Subcutaneous abdominal adipose tissue (tissue), 5 donors: ENCODE measurements around the gene DIDO1.

Experiments used
- H3K27ac ChIP-seq: one replicate; pipeline ENCODE4 v1.7.0; 2013; ENCODE audit warnings: low read depth, mild to moderate bottlenecking, inconsistent platforms, low read length, moderate library complexity
- H3K27me3 ChIP-seq, 5 donors: one replicate each; pipeline ENCODE4 v1.7.0; 2013; ENCODE audit warnings: low read length in 5 of 5, inconsistent platforms in 1 of 5; ENCODE audit not compliant: control insufficient read depth in 5 of 5, insufficient read depth in 4 of 5
- H3K36me3 ChIP-seq, 5 donors: one replicate each; pipeline ENCODE4 v1.7.0; 2013; ENCODE audit warnings: low read length in 5 of 5; ENCODE audit not compliant: control insufficient read depth in 5 of 5, insufficient read depth in 5 of 5
- H3K4me1 ChIP-seq, 5 donors: one replicate each; pipeline ENCODE4 v1.7.0; 2013; ENCODE audit warnings: low read length in 5 of 5, mild to moderate bottlenecking in 3 of 5, moderate library complexity in 1 of 5; ENCODE audit not compliant: control insufficient read depth in 5 of 5, insufficient read depth in 5 of 5
- H3K4me3 ChIP-seq, 5 donors: one replicate each; pipeline ENCODE4 v1.7.0; 2013; ENCODE audit warnings: low read length in 5 of 5, low read depth in 1 of 5
- H3K9ac ChIP-seq, 5 donors: one replicate each; pipeline ENCODE4 v1.7.0; 2013; ENCODE audit warnings: low read length in 5 of 5, mild to moderate bottlenecking in 4 of 5, moderate library complexity in 3 of 5
- H3K9me3 ChIP-seq, 5 donors: one replicate each; pipeline ENCODE4 v1.7.0; 2013; ENCODE audit warnings: low read length in 5 of 5; ENCODE audit not compliant: control insufficient read depth in 5 of 5
- donor health status: healthy.
- donor health status: healthy.
- donor health status: healthy.
- donor health status: healthy.
- donor health status: healthy.

The DIDO1 gene

GRCh38 chr20:62968378-62969178, 42.3 kb upstream of the DIDO1 start:
- no peak overlapping the region for H3K27ac ChIP-seq
- peaks cover 17 to 43% (median 37%) of the 10 kb centered on the region in 5 donors for H3K27me3 ChIP-seq
- H3K36me3 ChIP-seq = peaks cover 0 to 2% (median 0%) of the 10 kb centered on the region in 5 donors
- no peak overlapping the region for H3K9ac ChIP-seq
- H3K4me3 ChIP-seq = no peak overlapping the region
- peaks cover 2 to 10% (median 8%) of the 10 kb centered on the region in 5 donors for H3K4me1 ChIP-seq
- no peaks in the 10 kb centered on the region for H3K9me3 ChIP-seq

GRCh38 chr20:62967628-62968351, 41.5 kb upstream of the DIDO1 start:
- no peak overlapping the region for H3K27ac ChIP-seq
- H3K27me3 ChIP-seq = peaks cover 12 to 36% (median 31%) of the 10 kb centered on the region in 5 donors
- H3K4me3 ChIP-seq = no peak overlapping the region
- no peaks in the 10 kb centered on the region for H3K9me3 ChIP-seq
- peaks cover 2 to 7% (median 4%) of the 10 kb centered on the region in 5 donors for H3K4me1 ChIP-seq
- no peak overlapping the region for H3K9ac ChIP-seq
- peaks cover 0 to 3% (median 0%) of the 10 kb centered on the region in 5 donors for H3K36me3 ChIP-seq

- Histone ChIP-seq H3K4me1 (peaks cover 0 to 2% (median 0%) of the 10 kb centered on the region in 5 donors), H3K27ac (no peak overlapping the region), H3K4me3 (no peak overlapping the region), H3K36me3 (peaks cover 0 to 3% (median 0%) of the 10 kb centered on the region in 5 donors), H3K27me3 (peaks cover 10 to 32% (median 27%) of the 10 kb centered on the region in 5 donors), H3K9me3 (no peaks in the 10 kb centered on the region), H3K9ac (no peak overlapping the region)
Measured at GRCh38 chr20:62967149-62967501, 40.8 kb upstream of the DIDO1 start.

GRCh38 chr20:62966212-62967148, 40.2 kb upstream of the DIDO1 start:
- Histone ChIP-seq H3K27ac (no peak overlapping the region), H3K36me3 (peaks cover 0 to 3% (median 0%) of the 10 kb centered on the region in 5 donors), H3K9ac (no peak overlapping the region), H3K9me3 (no peaks in the 10 kb centered on the region), H3K4me3 (no peak overlapping the region), H3K4me1 (peaks cover 0 to 2% (median 0%) of the 10 kb centered on the region in 5 donors), H3K27me3 (peaks cover 10 to 26% (median 21%) of the 10 kb centered on the region in 5 donors)

GRCh38 chr20:62965363-62965771, 39.1 kb upstream of the DIDO1 start:
- Histone ChIP-seq H3K27ac (no peak overlapping the region), H3K27me3 (peaks cover 7 to 15% (median 11%) of the 10 kb centered on the region in 5 donors), H3K4me1 (peaks cover 0 to 2% (median 0%) of the 10 kb centered on the region in 5 donors), H3K36me3 (peaks cover 0 to 3% (median 0%) of the 10 kb centered on the region in 5 donors), H3K9me3 (no peaks in the 10 kb centered on the region), H3K4me3 (no peak overlapping the region), H3K9ac (no peak overlapping the region)

- Histone ChIP-seq H3K4me3 (no peak overlapping the region), H3K9ac (no peak overlapping the region), H3K27ac (no peak overlapping the region), H3K27me3 (peaks cover 2 to 9% (median 7%) of the 10 kb centered on the region in 5 donors), H3K4me1 (peaks cover 0 to 2% (median 0%) of the 10 kb centered on the region in 5 donors), H3K36me3 (peaks cover 0 to 4% (median 0%) of the 10 kb centered on the region in 5 donors), H3K9me3 (no peaks in the 10 kb centered on the region)
Measured at GRCh38 chr20:62964700-62965099, 38.4 kb upstream of the DIDO1 start.

GRCh38 chr20:62963614-62964397, 37.5 kb upstream of the DIDO1 start:
- peaks cover 2 to 9% (median 5%) of the 10 kb centered on the region in 5 donors for H3K27me3 ChIP-seq
- no peaks in the 10 kb centered on the region for H3K9me3 ChIP-seq
- no peak overlapping the region for H3K9ac ChIP-seq
- H3K27ac ChIP-seq = no peak overlapping the region
- peaks cover 0 to 4% (median 0%) of the 10 kb centered on the region in 5 donors for H3K36me3 ChIP-seq
- no peak overlapping the region for H3K4me3 ChIP-seq
- peaks cover 0 to 2% (median 0%) of the 10 kb centered on the region in 5 donors for H3K4me1 ChIP-seq

- peaks cover 0 to 9% (median 5%) of the 10 kb centered on the region in 5 donors for H3K27me3 ChIP-seq
- no peak overlapping the region for H3K27ac ChIP-seq
- no peaks in the 10 kb centered on the region for H3K9me3 ChIP-seq
- H3K4me3 ChIP-seq = no peak overlapping the region
- H3K36me3 ChIP-seq = peaks cover 0 to 4% (median 0%) of the 10 kb centered on the region in 5 donors
- H3K4me1 ChIP-seq = peaks cover 0 to 2% (median 0%) of the 10 kb centered on the region in 5 donors
- no peak overlapping the region for H3K9ac ChIP-seq
Measured at GRCh38 chr20:62962891-62963613, 36.7 kb upstream of the DIDO1 start.
